SK-MEL-5 (cell line): Measurements from ENCODE around the gene LMBR1L. TPM values are rescaled to one million over a fixed set of nuclear protein-coding genes. Genes with fewer than 3 reads are reported as not detected.
"Not testable (repeated sequence)": the region's sequence is repeated elsewhere in the genome, so short reads cannot be mapped to it uniquely, and the experiment has no call there.

Source experiments
- DNase-seq: peaks from one replicate; pipeline ENCODE4 v3.0.0-alpha.2; 2016; ENCODE audit warnings: low read depth, low spot score
- in situ Hi-C: cut with HindIII; loops from 2 replicates; pipeline ENCODE4 v1.10.0; 2016; ENCODE audit warnings: low sequenced_read_pairs, high pct_unique_total_duplicates, low pct_unique_long_range_greater_than_20kb
- polyA plus RNA-seq, 2 experiments: library from polyadenylated mRNA; depleted of rRNA; stranded (reverse); fragments of >200 nt; gene quantifications; 2 replicates each; pipeline ENCODE4 v1.2.3, GENCODE V29; 2015
- total RNA-seq: library from RNA; depleted of rRNA; stranded (reverse); fragments of >200 nt; shearing (Covaris generic); gene quantifications from 2 replicates; pipeline ENCODE4 v1.2.3, GENCODE V29; 2014; rRNA removed

The LMBR1L gene, protein sequence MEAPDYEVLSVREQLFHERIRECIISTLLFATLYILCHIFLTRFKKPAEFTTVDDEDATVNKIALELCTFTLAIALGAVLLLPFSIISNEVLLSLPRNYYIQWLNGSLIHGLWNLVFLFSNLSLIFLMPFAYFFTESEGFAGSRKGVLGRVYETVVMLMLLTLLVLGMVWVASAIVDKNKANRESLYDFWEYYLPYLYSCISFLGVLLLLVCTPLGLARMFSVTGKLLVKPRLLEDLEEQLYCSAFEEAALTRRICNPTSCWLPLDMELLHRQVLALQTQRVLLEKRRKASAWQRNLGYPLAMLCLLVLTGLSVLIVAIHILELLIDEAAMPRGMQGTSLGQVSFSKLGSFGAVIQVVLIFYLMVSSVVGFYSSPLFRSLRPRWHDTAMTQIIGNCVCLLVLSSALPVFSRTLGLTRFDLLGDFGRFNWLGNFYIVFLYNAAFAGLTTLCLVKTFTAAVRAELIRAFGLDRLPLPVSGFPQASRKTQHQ
- 20.6 and 21.7 TPM in 2 replicates for total RNA-seq
- polyA plus RNA-seq (2015; cell fraction: cytosol; rRNA removed), result 17.1 and 18.6 TPM in 2 replicates
- 216 and 234 TPM in 2 replicates for polyA plus RNA-seq (2015; cell fraction: nucleus; rRNA removed)

DNA sequence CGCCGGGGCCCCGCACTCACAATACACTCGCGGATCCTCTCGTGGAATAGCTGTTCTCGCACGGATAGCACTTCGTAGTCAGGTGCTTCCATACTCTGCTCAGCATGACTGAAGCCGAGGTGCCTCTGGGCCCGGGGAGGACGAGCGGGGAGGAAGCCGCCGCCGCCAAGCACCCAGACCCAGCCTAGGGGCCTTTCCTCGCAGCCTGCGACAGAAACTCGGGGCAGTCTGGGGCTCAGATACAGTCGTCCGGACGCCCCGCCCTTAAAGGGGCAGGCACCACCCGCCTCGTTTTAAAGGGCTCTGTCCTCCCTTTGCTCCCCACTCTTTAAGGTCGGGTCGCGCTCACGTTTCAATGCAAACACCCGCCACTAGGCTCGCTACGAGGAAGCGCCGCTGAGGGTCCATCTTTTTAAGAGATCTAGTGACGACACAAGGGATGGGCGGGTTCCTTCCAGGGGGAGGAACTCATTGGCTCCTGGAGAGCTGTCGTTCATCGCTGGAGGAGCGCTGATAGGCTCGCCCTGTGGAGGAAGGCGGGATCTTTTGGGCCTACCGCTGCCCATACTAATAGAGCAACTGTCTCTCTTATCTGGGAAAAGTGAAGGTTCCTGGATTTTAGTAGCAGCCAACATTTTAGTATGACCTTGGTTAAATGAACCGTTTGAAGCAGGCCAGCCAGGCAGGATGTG lies at the start of gene LMBR1L:
LMBR1L (minus strand) TSS at position 384 of the 692 bp plus-strand sequence; CDS start at position 92, 292 bp downstream.
- peak; percentile 98 for DNase-seq
- in situ Hi-C loops, result no loop called here

DNA sequence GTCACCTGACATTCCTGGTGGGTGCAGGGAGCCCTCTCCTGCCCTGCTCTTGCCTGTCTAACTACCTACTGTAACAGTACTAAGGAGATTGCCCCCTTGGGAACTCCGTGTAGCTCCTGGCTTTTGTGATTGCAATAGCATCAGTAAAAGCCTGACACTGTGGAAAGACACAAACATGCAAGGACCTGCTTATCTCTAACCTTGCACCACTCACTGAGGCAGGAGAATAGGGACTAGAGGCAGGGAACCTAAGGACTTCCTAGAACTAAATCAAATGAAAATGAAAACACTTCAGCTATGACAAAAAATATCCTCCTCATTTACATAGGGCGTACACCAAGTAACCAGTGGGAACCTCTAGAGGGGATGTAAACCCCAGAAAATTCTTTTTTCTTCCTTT lies 49.8 kb upstream of the LMBR1L start:
- no peak for DNase-seq
- in situ Hi-C loops, result no loop called here

DNA sequence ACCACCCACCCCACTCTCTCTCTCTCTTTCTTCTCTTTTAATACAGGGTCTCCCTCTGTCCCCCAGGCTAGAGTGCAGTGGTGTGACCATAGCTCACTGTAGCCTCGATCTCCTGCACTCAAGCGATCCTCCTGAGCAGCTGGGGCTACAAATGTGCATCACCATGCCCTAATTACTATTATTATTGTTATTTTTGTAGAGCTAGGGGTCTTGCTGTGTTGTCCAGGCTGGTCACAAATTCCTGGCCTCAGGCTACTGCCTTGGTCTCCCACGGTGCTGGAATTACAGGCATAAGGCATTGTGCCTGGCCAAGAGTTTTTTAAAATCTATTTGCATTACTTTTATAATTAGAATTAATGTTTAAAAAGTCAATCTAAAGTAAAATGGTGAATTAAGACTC lies 43.6 kb upstream of the LMBR1L start:
- in situ Hi-C loops, result no loop called here
- no peak for DNase-seq

GRCh38 chr12:49147384-49147783 lies 36.7 kb upstream of the LMBR1L start:
- DNase-seq, result no peak
- in situ Hi-C loops, result no loop called here

- in situ Hi-C loops, result no loop called here
- no peak for DNase-seq
These were observed 35.8 kb upstream of the LMBR1L start for GRCh38 chr12:49146406-49146805.

DNA sequence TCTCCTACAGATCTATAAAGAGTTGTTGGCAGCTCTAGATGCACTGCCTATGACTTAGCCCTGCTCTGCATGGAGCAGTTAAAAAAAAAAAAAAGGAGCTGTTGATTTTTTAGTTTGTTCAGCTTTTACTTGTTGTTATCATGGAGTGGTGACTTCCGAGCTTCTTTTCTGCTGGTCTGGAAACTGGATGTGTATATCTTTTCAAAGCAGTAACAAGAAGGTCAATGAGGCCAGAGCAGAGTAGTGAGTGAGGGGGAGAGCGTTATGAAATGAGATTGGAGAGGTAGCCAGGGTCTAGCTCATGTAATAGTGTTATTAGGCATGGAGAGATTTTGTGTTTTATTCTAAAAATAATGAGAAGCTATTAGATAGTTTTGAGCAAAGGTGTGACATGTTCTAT lies 33.7 kb upstream of the LMBR1L start:
- DNase-seq, result no peak
- in situ Hi-C loops, result no loop called here

DNA sequence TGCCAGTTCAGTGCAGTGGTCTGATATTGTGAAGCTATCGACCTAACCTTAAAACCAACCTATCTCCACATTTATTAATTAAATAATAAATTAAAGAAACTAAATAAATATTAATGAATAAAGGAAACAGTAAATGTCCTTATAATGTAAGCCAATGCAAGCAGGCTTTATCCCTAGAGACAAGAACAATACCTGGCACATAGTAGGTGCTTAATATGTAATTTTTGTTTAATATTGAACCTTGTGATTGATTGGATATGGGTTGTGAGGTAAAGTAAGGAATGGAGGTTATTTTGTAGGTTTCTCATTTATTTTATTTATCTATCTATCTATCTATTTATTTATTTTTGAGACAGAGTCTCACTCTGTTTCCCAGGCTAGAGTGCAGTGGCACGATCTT lies 28.4 kb upstream of the LMBR1L start:
- in situ Hi-C loops, result no loop called here
- no peak for DNase-seq

DNA sequence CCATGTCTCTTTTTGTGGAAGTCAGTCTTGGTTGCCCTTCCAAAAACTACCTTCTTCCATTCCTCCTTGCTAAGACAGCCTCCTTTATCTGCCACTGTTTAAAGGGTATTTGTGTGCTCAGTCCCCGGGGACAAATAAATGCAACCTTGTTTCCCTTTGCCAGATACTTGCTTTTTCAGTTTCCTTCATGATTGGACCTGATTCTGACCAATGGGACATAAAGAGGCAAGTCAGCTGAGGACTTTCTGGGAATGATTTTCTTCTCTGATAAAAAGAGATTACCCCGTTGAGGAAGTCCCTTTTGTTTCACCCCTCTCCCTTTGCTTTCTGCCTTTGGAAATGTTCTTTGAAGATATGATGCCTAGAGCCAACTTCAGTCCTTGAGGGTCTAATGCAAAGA lies 27.9 kb upstream of the LMBR1L start:
- in situ Hi-C loops, result no loop called here
- DNase-seq, result peak; percentile 97

GRCh38 chr12:49137476-49137875 lies 26.8 kb upstream of the LMBR1L start:
- in situ Hi-C loops, result no loop called here
- DNase-seq, result no peak

- in situ Hi-C loops, DNase-seq: not testable (repeated sequence)
These were observed 26.4 kb upstream of the LMBR1L start for GRCh38 chr12:49136997-49137396.

GRCh38 chr12:49133590-49133989 lies 22.9 kb upstream of the LMBR1L start:
- DNase-seq, result no peak
- in situ Hi-C loops, result no loop called here

DNA sequence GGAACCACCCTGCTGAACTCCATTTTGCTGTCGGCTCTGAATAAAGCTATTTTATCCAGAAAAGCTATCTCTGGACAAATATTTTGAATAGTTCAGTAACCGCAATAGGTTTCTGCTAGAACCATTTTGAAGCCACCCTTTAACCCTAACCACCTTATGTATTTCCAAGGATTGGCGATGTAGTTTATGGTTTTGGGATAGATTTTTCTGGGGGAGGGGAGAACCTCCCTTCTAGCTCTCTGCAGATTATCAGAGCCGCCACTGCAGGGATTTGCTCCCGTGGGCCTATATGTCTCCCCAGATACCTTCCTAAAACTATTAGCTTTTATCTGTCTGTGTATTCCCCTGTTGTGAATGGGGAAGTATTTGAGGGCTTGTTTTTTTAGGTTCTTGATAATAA lies 22.4 kb upstream of the LMBR1L start:
- in situ Hi-C loops, result no loop called here
- DNase-seq, result peak; percentile 16

GRCh38 chr12:49131894-49132461 lies 21.3 kb upstream of the LMBR1L start:
- in situ Hi-C loops, result no loop called here
- DNase-seq, result peak; percentile 32

DNA sequence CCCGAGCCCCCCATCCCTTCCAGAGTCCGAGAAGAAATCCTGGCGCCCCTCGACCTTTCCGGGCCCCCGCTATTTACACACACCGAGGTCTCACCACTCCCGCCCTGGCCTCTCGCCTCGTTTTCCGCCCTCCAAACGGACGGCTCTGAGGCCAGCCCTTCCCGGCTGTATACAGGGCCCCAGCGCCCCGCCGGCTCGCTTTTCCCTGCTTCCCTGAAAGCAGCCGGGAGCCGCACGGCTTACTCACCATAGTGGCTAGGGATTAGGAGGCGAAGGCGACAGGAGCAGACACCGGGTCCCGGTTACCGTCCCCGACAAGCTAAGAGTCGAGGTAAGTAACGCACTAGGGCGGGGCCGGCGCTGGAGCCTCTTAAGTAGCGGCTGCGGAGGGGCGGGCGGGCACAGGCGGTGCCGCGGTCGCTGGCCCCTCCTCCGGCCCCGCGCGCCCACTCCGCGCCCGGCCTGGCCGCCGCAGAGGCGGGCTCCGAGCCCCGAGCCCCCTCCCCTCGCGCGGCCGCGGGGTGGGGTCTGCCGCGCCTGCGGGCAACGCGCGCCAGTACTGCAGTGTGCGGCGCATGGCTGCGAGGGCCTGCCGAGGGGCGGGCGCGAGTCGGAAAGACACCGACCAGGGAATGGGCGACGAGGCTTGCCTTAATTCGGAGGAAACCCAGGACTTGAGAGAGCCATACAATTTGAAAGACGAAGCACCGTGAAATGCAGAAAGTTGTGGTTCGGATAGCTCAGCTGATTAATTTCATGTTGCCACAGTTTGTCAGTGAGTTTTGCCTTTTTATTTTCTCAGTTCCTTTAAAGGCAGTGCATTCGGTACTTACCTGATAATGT lies 20.6 kb upstream of the LMBR1L start, which contains the start of gene TUBA1B:
TUBA1B (minus strand) TSS at position 345 of the 843 bp plus-strand sequence; CDS start at position 250, 95 bp downstream.
- in situ Hi-C loops, result no loop called here
- peak; percentile 88 for DNase-seq

DNA sequence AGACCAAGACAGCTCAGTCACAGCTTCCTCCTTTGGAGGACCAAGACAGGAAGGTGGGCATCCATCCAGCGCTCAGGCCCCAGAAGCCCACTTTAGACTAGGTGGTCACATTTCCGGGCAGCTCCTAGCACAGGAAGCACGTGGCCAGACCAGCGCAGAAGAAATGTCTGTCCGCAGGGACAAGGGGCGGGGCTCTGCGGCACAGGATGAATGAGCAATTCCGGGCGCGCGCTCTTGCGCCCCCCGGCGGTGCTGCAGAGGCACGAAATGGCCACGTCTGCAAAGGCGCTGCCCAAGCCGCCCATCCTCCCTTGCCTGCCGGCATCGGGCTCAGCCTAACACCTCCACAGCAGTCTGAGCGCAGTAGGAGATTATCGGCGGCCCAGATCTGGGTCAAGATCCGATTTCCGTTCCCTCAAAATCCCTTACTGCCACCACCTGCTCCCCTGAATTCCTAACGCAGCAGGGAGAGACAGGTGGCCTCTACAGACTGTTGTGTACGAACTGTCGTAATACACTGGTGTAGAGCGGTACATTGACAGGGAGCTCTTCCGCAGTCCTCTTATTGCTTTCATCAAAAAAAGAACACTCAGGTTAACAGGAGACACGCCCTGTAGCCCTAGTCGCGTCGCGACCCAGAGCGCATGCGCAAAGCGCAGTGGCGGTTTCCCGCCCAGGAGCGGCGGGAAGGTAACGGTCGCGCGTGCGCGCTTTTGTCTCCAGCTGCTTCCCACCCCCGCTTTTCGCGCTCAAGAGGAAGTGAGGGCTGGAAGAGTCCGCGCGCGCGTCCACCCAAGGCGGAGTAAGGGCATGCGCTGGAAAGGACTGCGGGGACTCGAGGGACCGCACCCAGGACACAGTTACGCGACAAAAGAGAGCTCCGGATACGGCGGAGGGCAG lies 19.8 kb upstream of the LMBR1L start:
- in situ Hi-C loops, result no loop called here
- peak; percentile 96 for DNase-seq

- in situ Hi-C loops, result no loop called here
- DNase-seq, result no peak
These were observed 18.9 kb upstream of the LMBR1L start for GRCh38 chr12:49129332-49130150.
